AG04450 (cell line): ENCODE data around the gene PLCL1. TPM values are rescaled to one million over a fixed set of nuclear protein-coding genes. Genes with fewer than 3 reads are reported as not detected.

Source experiments
- CTCF ChIA-PET: fragments of 300-600, 350-600 bp; formaldehyde crosslinking; extraction: SDS; loops from one replicate; lab custom pipeline; 2022; ENCODE audit warnings: antibody characterized with exemption, inconsistent platforms; lab: Charles Lee
- POLR2A ChIA-PET: fragments of 350-600 bp; formaldehyde crosslinking; extraction: SDS; loops from one replicate; lab custom pipeline; 2021; ENCODE audit warnings: antibody characterized with exemption, inconsistent platforms; lab: Yijun Ruan, JAX
- DNase-seq: peaks from one replicate; pipeline ENCODE4 v3.0.0-alpha.2; 2011; ENCODE audit warnings: low read depth, low spot score
- H3K27ac ChIP-seq: one replicate; pipeline ENCODE4 v1.5.1; 2012; ENCODE audit warnings: low read depth, low read length, control low read depth
- H3K27me3 ChIP-seq: one replicate; pipeline ENCODE4 v1.6.0; 2012; ENCODE audit warnings: low read length; ENCODE audit not compliant: control insufficient read depth, insufficient read depth
- H3K4me3 ChIP-seq: 2 replicates; pipeline ENCODE4 v1.5.1; 2011; ENCODE audit warnings: mild to moderate bottlenecking, low read depth, low read length, control low read depth
- H3K9me3 ChIP-seq: 2 replicates; pipeline ENCODE4 v1.5.1; 2012; ENCODE audit warnings: low read length; ENCODE audit not compliant: control insufficient read depth, insufficient read depth
- CTCF ChIP-seq: IDR thresholded peaks from 2 replicates; pipeline ENCODE4 v1.5.1; 2011; ENCODE audit warnings: low read depth, low read length, control low read depth, inconsistent platforms
- polyA plus RNA-seq: library from polyadenylated mRNA; depleted of rRNA; stranded (reverse); fragments of >200 nt; gene quantifications from 2 replicates; pipeline ENCODE4 v1.2.3, GENCODE V29; 2011

The PLCL1 gene
- polyA plus RNA-seq, 1 experiment = 0.43 TPM

- ChIA-PET POLR2A (no interaction called here), CTCF (no interaction called here)
- Histone ChIP-seq H3K9me3 (no peaks in the 10 kb centered on the region), H3K27me3 (no peaks in the 10 kb centered on the region), H3K4me3 (no peak overlapping the region), H3K27ac (no peak overlapping the region)
- no peak for TF ChIP-seq CTCF
- no peak for DNase-seq
Measured at GRCh38 chr2:197891897-197892442, 87.6 kb downstream of the PLCL1 start.

GRCh38 chr2:197893403-197894177, 89.2 kb downstream of the PLCL1 start:
- Histone ChIP-seq H3K27ac (no peak overlapping the region), H3K9me3 (no peaks in the 10 kb centered on the region), H3K4me3 (no peak overlapping the region), H3K27me3 (no peaks in the 10 kb centered on the region)
- no peak for TF ChIP-seq CTCF
- CTCF ChIA-PET = interaction anchor here (0.6 kb wide), 1 partner anchor 1596 kb away, joined by 3 read pairs; no protein-coding TSS in a partner anchor
- no peak for DNase-seq
- POLR2A ChIA-PET = no interaction called here

GRCh38 chr2:197894751-197895274, 90.4 kb downstream of the PLCL1 start:
- H3K4me3 ChIP-seq = no peak overlapping the region
- ChIA-PET POLR2A (interaction anchor here (0.5 kb wide), 1 partner anchor 351 kb away, joined by 3 read pairs; no protein-coding TSS in a partner anchor), CTCF (no interaction called here)
- no peaks in the 10 kb centered on the region for H3K27me3 ChIP-seq
- no peaks in the 10 kb centered on the region for H3K9me3 ChIP-seq
- no peak overlapping the region for H3K27ac ChIP-seq
- no peak for TF ChIP-seq CTCF
- no peak for DNase-seq

- ChIA-PET POLR2A (no interaction called here), CTCF (no interaction called here)
- Histone ChIP-seq H3K4me3 (no peak overlapping the region), H3K9me3 (no peaks in the 10 kb centered on the region), H3K27ac (no peak overlapping the region), H3K27me3 (no peaks in the 10 kb centered on the region)
- TF ChIP-seq CTCF = no peak
- no peak for DNase-seq
Measured at GRCh38 chr2:197897960-197898678, 93.7 kb downstream of the PLCL1 start.

- Histone ChIP-seq H3K9me3 (no peaks in the 10 kb centered on the region), H3K27ac (no peak overlapping the region), H3K4me3 (no peak overlapping the region), H3K27me3 (no peaks in the 10 kb centered on the region)
- TF ChIP-seq CTCF = no peak
- POLR2A ChIA-PET = no interaction called here
- CTCF ChIA-PET = no interaction called here
- DNase-seq = no peak
Measured at GRCh38 chr2:197904446-197904845, 100.1 kb downstream of the PLCL1 start.
